Sigmoid colon (tissue), 7 donors: ENCODE measurements around the gene CFD. TPM values are rescaled to one million over a fixed set of nuclear protein-coding genes. Genes with fewer than 3 reads are reported as not detected.
"Not testable (repeated sequence)": the region's sequence is repeated elsewhere in the genome, so short reads cannot be mapped to it uniquely, and the experiment has no call there.

Experiments
- DNase-seq: peaks from one replicate; pipeline ENCODE4 v3.0.0-alpha.2; 2019
- H3K27ac ChIP-seq, 4 donors: fragments of 200-600 bp; sonication (generic); one replicate each; pipeline ENCODE4 v1.5.1; 2016 to 2019; ENCODE audit warnings: mild to moderate bottlenecking in 1 of 4
- H3K27me3 ChIP-seq, 3 donors: fragments of 200-600 bp; sonication (generic); one replicate each; pipeline ENCODE4 v1.5.1; 2019; ENCODE audit warnings: mild to moderate bottlenecking in 1 of 3
- H3K36me3 ChIP-seq, 4 donors: fragments of 200-600 bp; sonication (generic); one replicate each; pipeline ENCODE4 v1.5.1; 2016 to 2019
- H3K4me1 ChIP-seq, 4 donors: fragments of 200-600 bp; sonication (generic); one replicate each; pipeline ENCODE4 v1.5.1; 2017 to 2019
- H3K4me3 ChIP-seq, 4 donors: fragments of 200-600 bp; sonication (generic); one replicate each; pipeline ENCODE4 v1.5.1; 2017 to 2019; ENCODE audit warnings: mild to moderate bottlenecking in 2 of 4, moderate library complexity in 1 of 4
- H3K9me3 ChIP-seq, 4 donors: fragments of 200-600 bp in 3 of 4; sonication (generic) in 3 of 4; one replicate each; pipeline versions ENCODE4 v1.5.1 to v1.6.1; 2013 to 2019
- CTCF ChIP-seq, 4 experiments: fragments of 450-650 bp in 3 of 4; fragments of 200-600 bp in 1 of 4; IDR thresholded peaks; one replicate each; pipeline ENCODE4 v1.5.1; 2016 to 2019; ENCODE audit warnings: antibody characterized with exemption in 4 of 4, mild to moderate bottlenecking in 3 of 4, moderate library complexity in 2 of 4
- EP300 ChIP-seq, 4 donors: sonication (generic); formaldehyde crosslinking; IDR thresholded peaks; one replicate each; pipeline ENCODE4 v1.6.1; 2017; ENCODE audit warnings: antibody characterized with exemption in 4 of 4
- POLR2A ChIP-seq, 2 donors: fragments of 450-650 bp; IDR thresholded peaks; one replicate each; pipeline ENCODE4 v1.6.1; 2016; ENCODE audit warnings: antibody characterized with exemption in 2 of 2, mild to moderate bottlenecking in 2 of 2, moderate library complexity in 2 of 2
- POLR2AphosphoS5 ChIP-seq, 4 donors: sonication (generic); formaldehyde crosslinking; IDR thresholded peaks; one replicate each; pipeline ENCODE4 v1.6.1; 2017; ENCODE audit warnings: antibody characterized with exemption in 4 of 4
- WGBS, 2 donors: extraction: QIAGEN DNeasy Blood & Tissue Kit; methylation state at CpG; one replicate each; pipeline ENCODE4 v1.1.7; 2013; 5-methylcytosine and 5-hydroxymethylcytosine counted together
- intact Hi-C: fragments of 100-400 bp; cut with DNase I; formaldehyde crosslinking; loops from one replicate; pipeline ENCODE4 v1.15.1; 2023
- polyA plus RNA-seq, 3 donors: library from polyadenylated mRNA; stranded (reverse); fragments of 200-250 nt; gene quantifications; one replicate each; pipeline ENCODE4 v1.2.3, GENCODE V29; 2013
- total RNA-seq, 4 donors: library from RNA; depleted of rRNA; stranded (reverse); fragments of >200 nt; gene quantifications; one replicate each; pipeline ENCODE4 v1.1.0, GENCODE V29; 2016
- donor health status: healthy with polysubstance abuse.
- donor health status: Bipolar disorder and iron deficiency.
- donor health status: healthy.

Gene CFD
- total and polyA plus RNA-seq, 7 donors: 29.1 to 830 (median 329) TPM

GRCh38 chr19:876089-876488 lies 16.6 kb downstream of the CFD start:
- 77 to 82% methylated on average over 18 of the region's 18 CpGs for WGBS, 2 donors
- intact Hi-C loops: no loop called here
- Histone ChIP-seq H3K4me1 (peaks cover 0 to 16% (median 14%) of the 10 kb centered on the region in 4 donors), H3K9me3 (no peaks in the 10 kb centered on the region), H3K27me3 (no peaks in the 10 kb centered on the region), H3K36me3 (peaks cover 35 to 76% (median 40%) of the 10 kb centered on the region in 4 donors), H3K27ac (no peak overlapping the region), H3K4me3 (no peak overlapping the region)
- no peak for TF ChIP-seq EP300 (IDR thresholded peaks at IDR 0.05)
- no peak for TF ChIP-seq POLR2AphosphoS5 (IDR thresholded peaks at IDR 0.05)
- no peak for TF ChIP-seq POLR2A (IDR thresholded peaks at IDR 0.05)
- TF ChIP-seq CTCF (IDR thresholded peaks at IDR 0.05): no peak
- DNase-seq: no peak

GRCh38 chr19:876780-877314 lies 17.4 kb downstream of the CFD start:
- 87 to 90% methylated on average over 29 of the region's 29 CpGs for WGBS, 2 donors
- Histone ChIP-seq H3K4me1 (peaks cover 0 to 11% (median 9%) of the 10 kb centered on the region in 4 donors), H3K27ac (no peak overlapping the region), H3K36me3 (peaks cover 43 to 82% (median 48%) of the 10 kb centered on the region in 4 donors), H3K27me3 (no peaks in the 10 kb centered on the region), H3K9me3 (no peaks in the 10 kb centered on the region), H3K4me3 (no peak overlapping the region)
- intact Hi-C loops: no loop called here
- TF ChIP-seq POLR2AphosphoS5 (IDR thresholded peaks at IDR 0.05) (no peak), EP300 (IDR thresholded peaks at IDR 0.05) (no peak), CTCF (IDR thresholded peaks at IDR 0.05) (no peak), POLR2A (IDR thresholded peaks at IDR 0.05) (no peak)
- no peak for DNase-seq

- H3K9me3 ChIP-seq, H3K27me3 ChIP-seq, H3K4me1 ChIP-seq, DNase-seq, intact Hi-C loops, H3K4me3 ChIP-seq, H3K27ac ChIP-seq: not testable (repeated sequence)
- H3K36me3 ChIP-seq: peaks cover 51 to 87% (median 53%) of the 10 kb centered on the region in 4 donors
- WGBS, 2 donors: 92 to 93% methylated on average over 23 of the region's 23 CpGs
Measured at GRCh38 chr19:877992-878660, 18.7 kb downstream of the CFD start.

- H3K27ac ChIP-seq, intact Hi-C loops, DNase-seq, H3K4me3 ChIP-seq, H3K27me3 ChIP-seq, H3K9me3 ChIP-seq, H3K4me1 ChIP-seq: not testable (repeated sequence)
- peaks cover 53 to 87% (median 55%) of the 10 kb centered on the region in 4 donors for H3K36me3 ChIP-seq
- WGBS, 2 donors: 91 to 92% methylated on average over 24 of the region's 24 CpGs
Measured at GRCh38 chr19:878751-879561, 19.5 kb downstream of the CFD start.

GRCh38 chr19:879711-880438 lies 20.4 kb downstream of the CFD start:
- intact Hi-C loops: no loop called here
- peaks cover 53 to 87% (median 64%) of the 10 kb centered on the region in 4 donors for H3K36me3 ChIP-seq
- TF ChIP-seq CTCF (IDR thresholded peaks at IDR 0.05): no peak
- TF ChIP-seq POLR2AphosphoS5 (IDR thresholded peaks at IDR 0.05): no peak
- no peak for TF ChIP-seq POLR2A (IDR thresholded peaks at IDR 0.05)
- TF ChIP-seq EP300 (IDR thresholded peaks at IDR 0.05): no peak
- no peaks in the 10 kb centered on the region for H3K9me3 ChIP-seq
- 75 to 87% methylated on average over 37 of the region's 37 CpGs for WGBS, 2 donors
- H3K27me3 ChIP-seq: no peaks in the 10 kb centered on the region
- no peak for DNase-seq
- no peaks in the 10 kb centered on the region for H3K4me1 ChIP-seq
- H3K27ac ChIP-seq: no peak overlapping the region
- no peak overlapping the region for H3K4me3 ChIP-seq
